CD4-positive, alpha-beta T cell (primary cell): ENCODE results near the gene ENTR1. TPM values are rescaled to one million over a fixed set of nuclear protein-coding genes. Genes with fewer than 3 reads are reported as not detected.

Experiments used
- ATAC-seq: fragments of 200-7000 bp; cut with Tn5 transposase; one replicate; pipeline ENCODE4 v1.10.0; 2022; ENCODE audit warnings: mild to moderate bottlenecking; ENCODE audit not compliant: poor library complexity
- CTCF ChIA-PET: fragments of 350-600 bp; sonication (Branson Sonifier 250); formaldehyde crosslinking; loops from one replicate; lab custom pipeline; 2021; ENCODE audit warnings: antibody characterized with exemption, inconsistent platforms; lab: Charles Lee
- POLR2A ChIA-PET: fragments of 350-600 bp; sonication (Branson Sonifier 250); formaldehyde crosslinking; loops from one replicate; lab custom pipeline; 2021; ENCODE audit warnings: antibody characterized with exemption, inconsistent platforms; lab: Charles Lee
- DNase-seq, 14 experiments: peaks; one replicate each; pipeline ENCODE4 v3.0.0-alpha.2; 2013 to 2020; ENCODE audit warnings: mixed read lengths in 2 of 14
- H3K27ac ChIP-seq, 2 donors: one replicate each; pipeline versions ENCODE4 v1.5.1 to v1.7.0; 2013; ENCODE audit warnings: low read length in 2 of 2, low read depth in 1 of 2, mild to moderate bottlenecking in 1 of 2
- H3K27me3 ChIP-seq, 2 experiments: 1 replicate in 1 of 2; 2 replicates in 1 of 2; pipeline versions ENCODE4 v1.6.1 to v1.7.0; 2013; ENCODE audit warnings: low read length in 2 of 2, control low read depth in 1 of 2, mild to moderate bottlenecking in 1 of 2, moderate library complexity in 1 of 2; ENCODE audit not compliant: insufficient read depth in 2 of 2, control insufficient read depth in 1 of 2
- H3K36me3 ChIP-seq: one replicate; pipeline ENCODE4 v1.6.1; 2013; ENCODE audit warnings: low read length, control low read depth; ENCODE audit not compliant: insufficient read depth
- H3K4me1 ChIP-seq: one replicate; pipeline ENCODE4 v1.6.1; 2013; ENCODE audit warnings: low read length, control low read depth; ENCODE audit not compliant: insufficient read depth
- H3K4me3 ChIP-seq: one replicate; pipeline ENCODE4 v1.5.1; 2013; ENCODE audit warnings: mild to moderate bottlenecking, low read length, moderate library complexity
- H3K9me3 ChIP-seq, 2 experiments: 1 replicate in 1 of 2; 2 replicates in 1 of 2; pipeline versions ENCODE4 v1.6.1 to v1.7.0; 2013; ENCODE audit warnings: low read length in 2 of 2, mild to moderate bottlenecking in 2 of 2, control low read depth in 1 of 2, moderate library complexity in 1 of 2; ENCODE audit not compliant: control insufficient read depth in 1 of 2, insufficient read depth in 1 of 2
- H3K27ac Mint-ChIP-seq: one replicate; pipeline ENCODE4 v1.8.0; 2020; ENCODE audit warnings: mixed read lengths
- H3K27me3 Mint-ChIP-seq: one replicate; pipeline ENCODE4 v1.8.0; 2021; ENCODE audit warnings: mixed read lengths
- H3K36me3 Mint-ChIP-seq: one replicate; pipeline ENCODE4 v1.8.0; 2021; ENCODE audit warnings: low read depth, mixed read lengths
- H3K4me1 Mint-ChIP-seq: one replicate; pipeline ENCODE4 v1.8.0; 2021; ENCODE audit warnings: low read depth, mixed read lengths
- H3K4me3 Mint-ChIP-seq: one replicate; pipeline ENCODE4 v1.8.0; 2020; ENCODE audit warnings: mild to moderate bottlenecking, mixed read lengths
- H3K9me3 Mint-ChIP-seq: one replicate; pipeline ENCODE4 v1.8.0; 2020; ENCODE audit warnings: mixed read lengths
- intact Hi-C, 2 experiments: fragments of 100-400 bp; cut with DNase I in 1 of 2; cut with micrococcal nuclease in 1 of 2; formaldehyde crosslinking; loops; one replicate each; pipeline versions ENCODE4 v1.15.1 to v1.9.0; 2023 to 2025; cut with DNase I, micrococcal nuclease
- total RNA-seq, 174 experiments: library from RNA in 2 of 174; stranded (reverse) in 2 of 174; gene quantifications; one replicate each; pipeline ENCODE4 v1.2.3 and lab custom pipeline; 2021 to 2026
- TF ChIP-seq, protein P1 (sequence below): fragments of 200-600 bp; IDR thresholded peaks from one replicate; pipeline ENCODE4 v1.8.0; 2022; ENCODE audit warnings: antibody characterized with exemption, mild to moderate bottlenecking

Gene ENTR1
- total RNA-seq, 2 experiments from 2014 or later = 37.7 to 43.2 TPM

DNA sequence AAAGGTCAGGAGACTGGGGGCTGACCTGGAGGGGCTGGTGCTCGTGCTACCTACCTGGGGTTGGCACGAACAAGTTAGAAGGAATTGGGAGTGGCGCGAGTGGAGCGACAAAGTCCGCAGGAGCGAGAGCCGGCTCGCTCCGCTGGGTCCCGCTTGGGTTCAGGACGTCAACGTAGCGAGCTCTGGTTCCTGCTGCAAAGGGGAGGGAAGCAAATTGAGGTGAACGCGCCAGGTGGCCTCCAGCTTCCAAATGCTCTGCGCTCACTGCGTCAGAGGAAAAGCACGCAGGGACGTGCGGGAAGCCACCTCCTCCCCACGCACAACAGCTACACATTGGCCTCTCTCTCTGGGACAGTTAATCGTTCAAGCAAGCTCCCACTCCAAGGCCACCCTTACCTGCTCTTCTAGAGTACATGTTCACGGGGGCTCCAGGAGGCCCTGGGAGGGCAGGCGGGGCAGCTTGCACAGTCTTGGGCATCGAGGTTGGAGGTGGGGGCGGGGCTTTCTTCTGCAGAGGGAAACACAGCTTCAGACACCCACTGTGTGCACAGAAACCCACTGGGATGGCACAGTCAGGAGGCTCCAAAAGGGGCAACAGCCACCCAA is 36.9 kb upstream of the ENTR1 start:
- no peaks in the 10 kb centered on the region for H3K9me3 ChIP-seq
- ChIA-PET POLR2A (no interaction called here), CTCF (interaction anchor here (0.5 kb wide), 1 partner anchor 115 kb away, joined by 4 read pairs; no protein-coding TSS in a partner anchor)
- H3K27ac Mint-ChIP-seq = no peak overlapping the region
- peaks cover 92% of the 10 kb centered on the region for H3K36me3 Mint-ChIP-seq
- no peaks in the 10 kb centered on the region for H3K4me1 ChIP-seq
- no peaks in the 10 kb centered on the region for H3K9me3 Mint-ChIP-seq
- H3K27me3 ChIP-seq = no peaks in the 10 kb centered on the region
- no peak overlapping the region for H3K27ac ChIP-seq
- H3K36me3 ChIP-seq = peaks cover 90% of the 10 kb centered on the region
- no peak overlapping the region for H3K4me3 Mint-ChIP-seq
- no peaks in the 10 kb centered on the region for H3K4me1 Mint-ChIP-seq
- H3K4me3 ChIP-seq = no peak overlapping the region
- peak in 1 of 14 experiments; percentile 18 for DNase-seq
- intact Hi-C loops = no loop called here
- no peaks in the 10 kb centered on the region for H3K27me3 Mint-ChIP-seq
- TF ChIP-seq, protein P1, sequence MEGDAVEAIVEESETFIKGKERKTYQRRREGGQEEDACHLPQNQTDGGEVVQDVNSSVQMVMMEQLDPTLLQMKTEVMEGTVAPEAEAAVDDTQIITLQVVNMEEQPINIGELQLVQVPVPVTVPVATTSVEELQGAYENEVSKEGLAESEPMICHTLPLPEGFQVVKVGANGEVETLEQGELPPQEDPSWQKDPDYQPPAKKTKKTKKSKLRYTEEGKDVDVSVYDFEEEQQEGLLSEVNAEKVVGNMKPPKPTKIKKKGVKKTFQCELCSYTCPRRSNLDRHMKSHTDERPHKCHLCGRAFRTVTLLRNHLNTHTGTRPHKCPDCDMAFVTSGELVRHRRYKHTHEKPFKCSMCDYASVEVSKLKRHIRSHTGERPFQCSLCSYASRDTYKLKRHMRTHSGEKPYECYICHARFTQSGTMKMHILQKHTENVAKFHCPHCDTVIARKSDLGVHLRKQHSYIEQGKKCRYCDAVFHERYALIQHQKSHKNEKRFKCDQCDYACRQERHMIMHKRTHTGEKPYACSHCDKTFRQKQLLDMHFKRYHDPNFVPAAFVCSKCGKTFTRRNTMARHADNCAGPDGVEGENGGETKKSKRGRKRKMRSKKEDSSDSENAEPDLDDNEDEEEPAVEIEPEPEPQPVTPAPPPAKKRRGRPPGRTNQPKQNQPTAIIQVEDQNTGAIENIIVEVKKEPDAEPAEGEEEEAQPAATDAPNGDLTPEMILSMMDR = no peak
- no peak for ATAC-seq

DNA sequence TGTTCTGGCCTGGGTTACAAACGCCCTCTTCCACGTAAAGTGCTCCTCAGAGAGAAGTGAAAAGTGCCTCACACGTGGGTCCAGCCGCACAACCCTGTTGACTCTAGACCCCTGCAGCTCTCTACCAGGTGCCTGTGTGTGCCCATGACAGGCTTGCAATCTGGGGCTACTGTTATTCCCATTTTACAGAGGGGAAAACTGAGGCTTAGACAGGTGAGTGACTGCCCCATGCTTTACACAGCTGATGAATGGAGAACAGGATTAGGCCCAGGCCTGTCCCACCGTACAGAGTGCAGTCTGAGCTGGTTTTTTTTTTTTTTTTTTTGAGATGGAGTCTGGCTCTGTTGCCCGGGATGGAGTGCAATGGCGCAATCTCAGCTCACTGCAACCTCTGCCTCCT is 35.4 kb upstream of the ENTR1 start:
- Mint-ChIP-seq H3K27me3 (no peaks in the 10 kb centered on the region), H3K9me3 (no peaks in the 10 kb centered on the region), H3K4me1 (no peaks in the 10 kb centered on the region), H3K4me3 (no peak overlapping the region), H3K27ac (no peak overlapping the region), H3K36me3 (peaks cover 93% of the 10 kb centered on the region)
- TF ChIP-seq, protein P1 = no peak
- Histone ChIP-seq H3K9me3 (no peaks in the 10 kb centered on the region), H3K4me1 (no peaks in the 10 kb centered on the region), H3K27ac (no peak overlapping the region), H3K4me3 (no peak overlapping the region), H3K27me3 (no peaks in the 10 kb centered on the region), H3K36me3 (peaks cover 91% of the 10 kb centered on the region)
- ChIA-PET POLR2A (interaction anchor here (0.7 kb wide), 2 partner anchors 12 to 38 kb away, joined by 3 to 5 read pairs; no protein-coding TSS in a partner anchor), CTCF (no interaction called here)
- no peak for ATAC-seq
- no peak for DNase-seq
- intact Hi-C loops = no loop called here

DNA sequence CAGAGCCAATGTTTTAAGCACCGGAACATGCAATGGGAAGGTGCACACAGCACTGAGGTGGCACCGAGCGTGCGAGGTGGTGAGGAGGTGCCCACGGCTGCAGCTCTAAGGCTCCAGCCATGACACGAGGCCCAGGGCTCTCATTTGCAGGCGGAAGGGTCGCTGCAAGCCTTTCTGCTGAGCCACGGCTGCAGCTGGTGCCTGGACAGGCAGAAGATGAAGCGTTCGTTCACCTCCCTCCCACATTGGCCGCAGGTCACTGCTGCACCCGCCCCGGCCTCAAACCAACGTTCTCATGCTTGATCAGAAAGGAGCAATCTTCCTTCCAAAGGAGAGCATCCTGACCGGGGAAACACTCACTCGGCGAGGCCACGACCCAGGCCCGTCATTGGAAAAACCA is 33.7 kb upstream of the ENTR1 start:
- TF ChIP-seq, protein P1 = no peak
- H3K27ac Mint-ChIP-seq = no peak overlapping the region
- no peak for ATAC-seq
- intact Hi-C loops = no loop called here
- peaks cover 79% of the 10 kb centered on the region for H3K36me3 Mint-ChIP-seq
- Histone ChIP-seq H3K36me3 (peaks cover 74% of the 10 kb centered on the region), H3K27me3 (no peaks in the 10 kb centered on the region), H3K9me3 (no peaks in the 10 kb centered on the region), H3K4me3 (no peak overlapping the region), H3K4me1 (peaks cover 5% of the 10 kb centered on the region), H3K27ac (no peak overlapping the region)
- peak overlapping the region; percentile 34 for H3K4me3 Mint-ChIP-seq
- ChIA-PET CTCF (no interaction called here), POLR2A (no interaction called here)
- H3K27me3 Mint-ChIP-seq = no peaks in the 10 kb centered on the region
- no peaks in the 10 kb centered on the region for H3K9me3 Mint-ChIP-seq
- no peak for DNase-seq
- H3K4me1 Mint-ChIP-seq = no peaks in the 10 kb centered on the region
